ENCODE measurements around the gene STX18. TPM values are rescaled to one million over a fixed set of nuclear protein-coding genes. Genes with fewer than 3 reads are reported as not detected.

STX18 gene
- total RNA-seq, 6 experiments from 2014 or later, result 11.7 to 18.4 (median 15.8) TPM

- DNase-seq (no peak), ATAC-seq (no peak)
- no peak overlapping the region for H3K27ac ChIP-seq
- no peaks in the 10 kb centered on the region for H3K9me3 ChIP-seq
- H3K4me1 ChIP-seq, result peaks cover 0 to 54% (median 7%) of the 10 kb centered on the region in 4 donors
- intact Hi-C loops (cut with DNase I), result no loop called here
- TF ChIP-seq POLR2A (IDR thresholded peaks at IDR 0.05), result no peak
- no peak for TF ChIP-seq CTCF (IDR thresholded peaks at IDR 0.05)
- H3K27me3 ChIP-seq, result no peaks in the 10 kb centered on the region
- H3K36me3 ChIP-seq, result no peaks in the 10 kb centered on the region
- H3K4me3 ChIP-seq, result no peak overlapping the region
- 34% methylated on average over 5 of the region's 5 CpGs for WGBS (ENCODE audit: insufficient coverage, low coverage, low lambda C conversion rate, missing lambda C conversion rate)
Observed at GRCh38 chr4:4490816-4491215, 51.0 kb downstream of the STX18 start.

GRCh38 chr4:4490041-4490440 is 51.8 kb downstream of the STX18 start:
- TF ChIP-seq CTCF (IDR thresholded peaks at IDR 0.05), result no peak
- TF ChIP-seq POLR2A (IDR thresholded peaks at IDR 0.05), result no peak
- WGBS (ENCODE audit: insufficient coverage, low coverage, low lambda C conversion rate, missing lambda C conversion rate), result 66% methylated on average over 3 of the region's 3 CpGs
- peak in 1 of 4 donors; percentile 15 for ATAC-seq

GRCh38 chr4:4488405-4489404 is 53.1 kb downstream of the STX18 start:
- Histone ChIP-seq H3K36me3 (no peaks in the 10 kb centered on the region), H3K9me3 (no peaks in the 10 kb centered on the region), H3K4me3 (no peak overlapping the region), H3K27me3 (no peaks in the 10 kb centered on the region), H3K4me1 (peaks cover 0 to 54% (median 7%) of the 10 kb centered on the region in 4 donors), H3K27ac (no peak overlapping the region)
- 18% methylated on average over 6 of the region's 6 CpGs for WGBS (ENCODE audit: insufficient coverage, low coverage, low lambda C conversion rate, missing lambda C conversion rate)
- ATAC-seq (peak; percentile 90 to 95 (median 92)), DNase-seq (peak; percentile 53 to 71 (median 58))
- intact Hi-C loops (cut with DNase I), result loop anchor here in 1 of 2 donors (10.0 kb wide), 1 partner anchor 396 kb away; no protein-coding TSS in a partner anchor
- TF ChIP-seq POLR2A (IDR thresholded peaks at IDR 0.05), result no peak
- peak; percentile 87 to 94 (median 92) for TF ChIP-seq CTCF (IDR thresholded peaks at IDR 0.05)

More at GRCh38 chr4:4490041-4490440, 51.8 kb downstream of the STX18 start:
- intact Hi-C loops (cut with DNase I), result no loop called here
- Histone ChIP-seq H3K4me3 (no peak overlapping the region), H3K9me3 (no peaks in the 10 kb centered on the region), H3K4me1 (peaks cover 0 to 54% (median 7%) of the 10 kb centered on the region in 4 donors), H3K27ac (no peak overlapping the region), H3K36me3 (no peaks in the 10 kb centered on the region), H3K27me3 (no peaks in the 10 kb centered on the region)
- no peak for DNase-seq

GRCh38 chr4:4486969-4487368 is 54.9 kb downstream of the STX18 start:
- TF ChIP-seq POLR2A (IDR thresholded peaks at IDR 0.05) (no peak), CTCF (IDR thresholded peaks at IDR 0.05) (no peak)
- H3K27ac ChIP-seq, result no peak overlapping the region
- intact Hi-C loops (cut with DNase I), result loop anchor here in 1 of 2 donors (10.0 kb wide), 1 partner anchor 398 kb away; no protein-coding TSS in a partner anchor
- WGBS (ENCODE audit: insufficient coverage, low coverage, low lambda C conversion rate, missing lambda C conversion rate), result 24% methylated on average over 3 of the region's 3 CpGs
- peaks cover 0 to 44% (median 7%) of the 10 kb centered on the region in 4 donors for H3K4me1 ChIP-seq
- DNase-seq (no peak), ATAC-seq (peak; percentile 71 to 84 (median 82))
- no peaks in the 10 kb centered on the region for H3K36me3 ChIP-seq
- H3K9me3 ChIP-seq, result no peaks in the 10 kb centered on the region
- no peak overlapping the region for H3K4me3 ChIP-seq
- H3K27me3 ChIP-seq, result no peaks in the 10 kb centered on the region

Measured in right lobe of liver (tissue), 6 donors.